Mesothelial cell of epicardium (in vitro differentiated cells): ENCODE data around the gene SDK1. TPM values are rescaled to one million over a fixed set of nuclear protein-coding genes. Genes with fewer than 3 reads are reported as not detected.

Source experiments
- DNase-seq, 2 experiments: peaks; one replicate each; pipeline ENCODE4 v3.0.0; 2021; ENCODE audit warnings: low spot score in 2 of 2; ENCODE audit not compliant: unreplicated experiment in 2 of 2
- H3K27ac Mint-ChIP-seq: 2 replicates; pipeline ENCODE4 v1.8.0; 2021; ENCODE audit warnings: mixed read lengths
- H3K27me3 Mint-ChIP-seq: 2 replicates; pipeline ENCODE4 v1.8.0; 2021; ENCODE audit warnings: low read depth, mixed read lengths
- H3K36me3 Mint-ChIP-seq: 2 replicates; pipeline ENCODE4 v1.8.0; 2021; ENCODE audit warnings: mixed read lengths
- H3K4me1 Mint-ChIP-seq: 2 replicates; pipeline ENCODE4 v1.8.0; 2021; ENCODE audit warnings: mixed read lengths
- H3K4me3 Mint-ChIP-seq: 2 replicates; pipeline ENCODE4 v1.8.0; 2021; ENCODE audit warnings: mild to moderate bottlenecking, moderate library complexity, mixed read lengths
- H3K9me3 Mint-ChIP-seq: 2 replicates; pipeline ENCODE4 v1.8.0; 2021; ENCODE audit warnings: mixed read lengths
- CTCF ChIP-seq: fragments of 200-600 bp; sonication (generic); IDR thresholded peaks from one replicate; pipeline ENCODE4 v1.5.0; 2021; ENCODE audit warnings: antibody characterized with exemption; ENCODE audit not compliant: unreplicated experiment
- total RNA-seq: library from RNA; stranded (reverse); gene quantifications from 3 replicates; pipeline ENCODE4 v1.2.1, GENCODE V29; 2021

Gene SDK1
- total RNA-seq, 1 donor from 2014 or later: 12.8 TPM

GRCh38 chr7:3280445-3280844 lies 20.6 kb upstream of the SDK1 start:
- H3K4me3 Mint-ChIP-seq: no peak overlapping the region
- DNase-seq: no peak
- no peaks in the 10 kb centered on the region for H3K9me3 Mint-ChIP-seq
- H3K27me3 Mint-ChIP-seq: no peaks in the 10 kb centered on the region
- TF ChIP-seq CTCF: no peak
- no peaks in the 10 kb centered on the region for H3K36me3 Mint-ChIP-seq
- peaks cover 2% of the 10 kb centered on the region for H3K4me1 Mint-ChIP-seq
- no peak overlapping the region for H3K27ac Mint-ChIP-seq

GRCh38 chr7:3280946-3281656 lies 20.0 kb upstream of the SDK1 start:
- TF ChIP-seq CTCF: no peak
- Mint-ChIP-seq H3K27ac (no peak overlapping the region), H3K4me3 (no peak overlapping the region), H3K27me3 (no peaks in the 10 kb centered on the region), H3K9me3 (no peaks in the 10 kb centered on the region), H3K36me3 (no peaks in the 10 kb centered on the region), H3K4me1 (peaks cover 6% of the 10 kb centered on the region)
- DNase-seq: no peak

DNA sequence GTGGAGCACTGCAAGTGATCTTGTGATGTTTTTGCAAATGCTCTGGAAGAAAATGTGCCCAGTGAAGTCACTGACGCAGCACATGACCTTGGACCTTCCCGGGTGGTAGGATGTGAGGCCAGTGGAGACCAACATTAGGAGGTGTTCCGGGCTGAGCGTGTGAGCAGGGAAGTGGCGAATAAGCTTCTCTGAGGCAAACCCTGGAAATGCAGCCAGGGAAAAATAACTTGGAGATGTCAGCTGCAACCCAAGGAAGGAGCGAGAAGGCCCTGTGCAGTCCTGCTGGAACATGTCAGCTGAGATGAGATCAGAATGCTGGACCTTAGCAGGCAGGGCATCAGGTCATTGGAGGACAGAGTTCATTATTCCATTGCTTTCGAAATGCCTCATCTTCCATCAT lies 18.6 kb upstream of the SDK1 start:
- no peak for TF ChIP-seq CTCF
- H3K27ac Mint-ChIP-seq: no peak overlapping the region
- no peaks in the 10 kb centered on the region for H3K36me3 Mint-ChIP-seq
- H3K27me3 Mint-ChIP-seq: no peaks in the 10 kb centered on the region
- peaks cover 4% of the 10 kb centered on the region for H3K9me3 Mint-ChIP-seq
- DNase-seq: no peak
- H3K4me1 Mint-ChIP-seq: peaks cover 7% of the 10 kb centered on the region
- H3K4me3 Mint-ChIP-seq: no peak overlapping the region

- H3K27ac Mint-ChIP-seq: no peak overlapping the region
- DNase-seq: no peak
- no peak overlapping the region for H3K4me3 Mint-ChIP-seq
- no peak for TF ChIP-seq CTCF
- no peaks in the 10 kb centered on the region for H3K27me3 Mint-ChIP-seq
- no peaks in the 10 kb centered on the region for H3K36me3 Mint-ChIP-seq
- peaks cover 4% of the 10 kb centered on the region for H3K9me3 Mint-ChIP-seq
- peaks cover 7% of the 10 kb centered on the region for H3K4me1 Mint-ChIP-seq
Measured at GRCh38 chr7:3283130-3283704, 17.8 kb upstream of the SDK1 start.

GRCh38 chr7:3285652-3286051 lies 15.4 kb upstream of the SDK1 start:
- TF ChIP-seq CTCF: no peak
- Mint-ChIP-seq H3K36me3 (no peaks in the 10 kb centered on the region), H3K27me3 (no peaks in the 10 kb centered on the region), H3K9me3 (peaks cover 4% of the 10 kb centered on the region), H3K4me1 (peaks cover 7% of the 10 kb centered on the region), H3K4me3 (no peak overlapping the region), H3K27ac (no peak overlapping the region)
- DNase-seq: no peak
